HEK293 (cell line): ENCODE measurements around the gene SLC25A22.

Experiments
- GLI4 ChIP-seq: fragments of 450-650 bp; formaldehyde crosslinking; IDR thresholded peaks from 2 replicates; pipeline ENCODE4 v1.5.1; 2016; ENCODE audit warnings: missing biosample characterization, missing genetic modification characterization
- KLF16 ChIP-seq: fragments of 450-650 bp; formaldehyde crosslinking; IDR thresholded peaks from 2 replicates; pipeline ENCODE4 v1.5.1; 2017; ENCODE audit warnings: missing biosample characterization, missing genetic modification characterization
- KLF8 ChIP-seq: fragments of 450-650 bp; formaldehyde crosslinking; IDR thresholded peaks from 2 replicates; pipeline ENCODE4 v1.5.1; 2016; ENCODE audit warnings: missing biosample characterization, missing genetic modification characterization
- OSR2 ChIP-seq: fragments of 450-650 bp; formaldehyde crosslinking; IDR thresholded peaks from 2 replicates; pipeline ENCODE4 v1.5.1; 2016; ENCODE audit warnings: missing biosample characterization, missing genetic modification characterization
- ZFHX2 ChIP-seq: fragments of 450-650 bp; formaldehyde crosslinking; conservative IDR thresholded peaks from 2 replicates; pipeline ENCODE4 v1.5.1; 2016; ENCODE audit warnings: missing biosample characterization, missing genetic modification characterization
- ZFP41 ChIP-seq: fragments of 450-650 bp; formaldehyde crosslinking; IDR thresholded peaks from 2 replicates; pipeline ENCODE4 v1.5.1; 2016; ENCODE audit warnings: missing biosample characterization, missing genetic modification characterization, borderline replicate concordance
- ZNF138 ChIP-seq: fragments of 450-650 bp; formaldehyde crosslinking; IDR thresholded peaks from 2 replicates; pipeline ENCODE4 v1.5.1; 2016; ENCODE audit warnings: missing biosample characterization, missing genetic modification characterization, borderline replicate concordance
- ZNF19 ChIP-seq: fragments of 450-650 bp; formaldehyde crosslinking; IDR thresholded peaks from 2 replicates; pipeline ENCODE4; 2016; ENCODE audit warnings: missing biosample characterization, missing genetic modification characterization, low read depth
- ZNF211 ChIP-seq: fragments of 450-650 bp; formaldehyde crosslinking; IDR thresholded peaks from 2 replicates; pipeline ENCODE4 v1.5.1; 2016; ENCODE audit warnings: low read depth, missing biosample characterization, missing genetic modification characterization
- ZNF239 ChIP-seq: fragments of 450-650 bp; formaldehyde crosslinking; IDR thresholded peaks from 2 replicates; pipeline ENCODE4 v1.5.1; 2016; ENCODE audit warnings: missing biosample characterization, missing genetic modification characterization
- ZNF324 ChIP-seq: fragments of 450-650 bp; formaldehyde crosslinking; IDR thresholded peaks from 2 replicates; pipeline ENCODE4 v1.5.1; 2016; ENCODE audit warnings: missing biosample characterization, missing genetic modification characterization
- ZNF335 ChIP-seq: fragments of 450-650 bp; formaldehyde crosslinking; conservative IDR thresholded peaks from 2 replicates; pipeline ENCODE4 v1.5.1; 2016; ENCODE audit warnings: missing biosample characterization, missing genetic modification characterization
- ZNF366 ChIP-seq: fragments of 450-650 bp; formaldehyde crosslinking; conservative IDR thresholded peaks from 2 replicates; pipeline ENCODE4 v1.5.1; 2016; ENCODE audit warnings: missing biosample characterization, missing genetic modification characterization
- ZNF398 ChIP-seq: fragments of 450-650 bp; formaldehyde crosslinking; IDR thresholded peaks from 2 replicates; pipeline ENCODE4 v1.5.1; 2017; ENCODE audit warnings: missing biosample characterization, missing genetic modification characterization
- ZNF501 ChIP-seq: fragments of 450-650 bp; formaldehyde crosslinking; IDR thresholded peaks from 2 replicates; pipeline ENCODE4 v1.5.1; 2016; ENCODE audit warnings: missing biosample characterization, missing genetic modification characterization
- ZNF521 ChIP-seq: fragments of 450-650 bp; formaldehyde crosslinking; IDR thresholded peaks from 2 replicates; pipeline ENCODE4 v1.5.1; 2017; ENCODE audit warnings: missing biosample characterization, mild to moderate bottlenecking, missing genetic modification characterization
- ZNF529 ChIP-seq: fragments of 450-650 bp; formaldehyde crosslinking; IDR thresholded peaks from 2 replicates; pipeline ENCODE4 v1.5.1; 2017; ENCODE audit warnings: missing genetic modification characterization, missing biosample characterization; ENCODE audit not compliant: insufficient replicate concordance
- ZNF544 ChIP-seq: fragments of 450-650 bp; formaldehyde crosslinking; IDR thresholded peaks from 2 replicates; pipeline ENCODE4 v1.5.0; 2017; ENCODE audit warnings: missing biosample characterization, missing genetic modification characterization
- ZNF555 ChIP-seq: fragments of 450-650 bp; formaldehyde crosslinking; conservative IDR thresholded peaks from 2 replicates; pipeline ENCODE4 v1.5.1; 2017; ENCODE audit warnings: missing biosample characterization, mild to moderate bottlenecking, missing genetic modification characterization, inconsistent platforms
- ZNF600 ChIP-seq: fragments of 450-650 bp; formaldehyde crosslinking; IDR thresholded peaks from 2 replicates; pipeline ENCODE4 v1.5.1; 2016; ENCODE audit warnings: missing biosample characterization, missing genetic modification characterization
- ZNF654 ChIP-seq: fragments of 450-650 bp; formaldehyde crosslinking; IDR thresholded peaks from 2 replicates; pipeline ENCODE4 v1.5.1; 2016; ENCODE audit warnings: low read depth, missing biosample characterization, missing genetic modification characterization
- ZNF701 ChIP-seq: fragments of 450-650 bp; formaldehyde crosslinking; IDR thresholded peaks from 2 replicates; pipeline ENCODE4 v1.5.1; 2016; ENCODE audit warnings: missing biosample characterization, missing genetic modification characterization
- ZNF768 ChIP-seq: fragments of 450-650 bp; formaldehyde crosslinking; IDR thresholded peaks from 2 replicates; pipeline ENCODE4 v1.5.1; 2018; ENCODE audit warnings: missing biosample characterization, mild to moderate bottlenecking, missing genetic modification characterization
- ZNF837 ChIP-seq: fragments of 450-650 bp; formaldehyde crosslinking; IDR thresholded peaks from 2 replicates; pipeline ENCODE4 v1.5.1; 2016; ENCODE audit warnings: missing biosample characterization, missing genetic modification characterization
- ZSCAN23 ChIP-seq: fragments of 450-650 bp; formaldehyde crosslinking; IDR thresholded peaks from 2 replicates; pipeline ENCODE4 v1.5.1; 2016; ENCODE audit warnings: missing biosample characterization, missing genetic modification characterization
- ZXDB ChIP-seq: fragments of 450-650 bp; formaldehyde crosslinking; IDR thresholded peaks from 2 replicates; pipeline ENCODE4 v1.5.1; 2016; ENCODE audit warnings: missing biosample characterization, missing genetic modification characterization
- TF ChIP-seq, protein P1 (sequence below): fragments of 450-650 bp; formaldehyde crosslinking; IDR thresholded peaks from 2 replicates; pipeline ENCODE4 v1.5.1; 2016; ENCODE audit warnings: missing biosample characterization, missing genetic modification characterization
- TF ChIP-seq, protein P2 (sequence below): fragments of 450-650 bp; formaldehyde crosslinking; IDR thresholded peaks from 2 replicates; pipeline ENCODE4 v1.5.1; 2016; ENCODE audit warnings: missing biosample characterization, missing genetic modification characterization
- TF ChIP-seq, protein P3 (sequence below): fragments of 450-650 bp; IDR thresholded peaks from 2 replicates; pipeline ENCODE4 v1.5.1; 2018; ENCODE audit warnings: missing biosample characterization, missing genetic modification characterization
- TF ChIP-seq, protein P4 (sequence below): fragments of 450-650 bp; formaldehyde crosslinking; conservative IDR thresholded peaks from 2 replicates; pipeline ENCODE4 v1.5.1; 2016; ENCODE audit warnings: low read depth, missing biosample characterization, missing genetic modification characterization

SLC25A22 gene

GRCh38 chr11:797296-798092 is 587 bp downstream of the SLC25A22 start (continued):
- TF ChIP-seq ZNF501: peak; percentile 56; the same call in 1 of the 2 replicates
- peak; percentile 11; the same call in 1 of the 2 replicates for TF ChIP-seq KLF8 (tag by site-specific recombination)
- no peak for TF ChIP-seq ZNF529 (tag by site-specific recombination)
- peak; percentile 98 for TF ChIP-seq ZNF398 (tag by site-specific recombination)
- 0 out of 2 replicates have a peak, but pooled peaks have one; percentile 28 for TF ChIP-seq ZNF335
- peak; percentile 38 for TF ChIP-seq ZNF600 (tag by site-specific recombination)
- peak; percentile 51; the same call in 1 of the 2 replicates for TF ChIP-seq ZXDB
- TF ChIP-seq ZNF555: no peak
- peak; percentile 29 for TF ChIP-seq ZFHX2 (tag by site-specific recombination)
- no peak for TF ChIP-seq ZNF138 (tag by site-specific recombination)
- TF ChIP-seq GLI4: no peak
- TF ChIP-seq, protein P1, sequence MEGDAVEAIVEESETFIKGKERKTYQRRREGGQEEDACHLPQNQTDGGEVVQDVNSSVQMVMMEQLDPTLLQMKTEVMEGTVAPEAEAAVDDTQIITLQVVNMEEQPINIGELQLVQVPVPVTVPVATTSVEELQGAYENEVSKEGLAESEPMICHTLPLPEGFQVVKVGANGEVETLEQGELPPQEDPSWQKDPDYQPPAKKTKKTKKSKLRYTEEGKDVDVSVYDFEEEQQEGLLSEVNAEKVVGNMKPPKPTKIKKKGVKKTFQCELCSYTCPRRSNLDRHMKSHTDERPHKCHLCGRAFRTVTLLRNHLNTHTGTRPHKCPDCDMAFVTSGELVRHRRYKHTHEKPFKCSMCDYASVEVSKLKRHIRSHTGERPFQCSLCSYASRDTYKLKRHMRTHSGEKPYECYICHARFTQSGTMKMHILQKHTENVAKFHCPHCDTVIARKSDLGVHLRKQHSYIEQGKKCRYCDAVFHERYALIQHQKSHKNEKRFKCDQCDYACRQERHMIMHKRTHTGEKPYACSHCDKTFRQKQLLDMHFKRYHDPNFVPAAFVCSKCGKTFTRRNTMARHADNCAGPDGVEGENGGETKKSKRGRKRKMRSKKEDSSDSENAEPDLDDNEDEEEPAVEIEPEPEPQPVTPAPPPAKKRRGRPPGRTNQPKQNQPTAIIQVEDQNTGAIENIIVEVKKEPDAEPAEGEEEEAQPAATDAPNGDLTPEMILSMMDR (tag by site-specific recombination): no peak
- TF ChIP-seq, protein P2, sequence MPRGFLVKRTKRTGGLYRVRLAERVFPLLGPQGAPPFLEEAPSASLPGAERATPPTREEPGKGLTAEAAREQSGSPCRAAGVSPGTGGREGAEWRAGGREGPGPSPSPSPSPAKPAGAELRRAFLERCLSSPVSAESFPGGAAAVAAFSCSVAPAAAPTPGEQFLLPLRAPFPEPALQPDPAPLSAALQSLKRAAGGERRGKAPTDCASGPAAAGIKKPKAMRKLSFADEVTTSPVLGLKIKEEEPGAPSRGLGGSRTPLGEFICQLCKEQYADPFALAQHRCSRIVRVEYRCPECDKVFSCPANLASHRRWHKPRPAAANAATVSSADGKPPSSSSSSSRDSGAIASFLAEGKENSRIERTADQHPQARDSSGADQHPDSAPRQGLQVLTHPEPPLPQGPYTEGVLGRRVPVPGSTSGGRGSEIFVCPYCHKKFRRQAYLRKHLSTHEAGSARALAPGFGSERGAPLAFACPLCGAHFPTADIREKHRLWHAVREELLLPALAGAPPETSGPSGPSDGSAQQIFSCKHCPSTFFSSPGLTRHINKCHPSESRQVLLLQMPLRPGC (tag by site-specific recombination): no peak
- TF ChIP-seq, protein P3, sequence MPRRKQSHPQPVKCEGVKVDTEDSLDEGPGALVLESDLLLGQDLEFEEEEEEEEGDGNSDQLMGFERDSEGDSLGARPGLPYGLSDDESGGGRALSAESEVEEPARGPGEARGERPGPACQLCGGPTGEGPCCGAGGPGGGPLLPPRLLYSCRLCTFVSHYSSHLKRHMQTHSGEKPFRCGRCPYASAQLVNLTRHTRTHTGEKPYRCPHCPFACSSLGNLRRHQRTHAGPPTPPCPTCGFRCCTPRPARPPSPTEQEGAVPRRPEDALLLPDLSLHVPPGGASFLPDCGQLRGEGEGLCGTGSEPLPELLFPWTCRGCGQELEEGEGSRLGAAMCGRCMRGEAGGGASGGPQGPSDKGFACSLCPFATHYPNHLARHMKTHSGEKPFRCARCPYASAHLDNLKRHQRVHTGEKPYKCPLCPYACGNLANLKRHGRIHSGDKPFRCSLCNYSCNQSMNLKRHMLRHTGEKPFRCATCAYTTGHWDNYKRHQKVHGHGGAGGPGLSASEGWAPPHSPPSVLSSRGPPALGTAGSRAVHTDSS: no peak
- no peak for TF ChIP-seq ZSCAN23 (tag by site-specific recombination)
- no peak for TF ChIP-seq ZNF521 (tag by site-specific recombination)
- TF ChIP-seq ZNF768 (tag by site-specific recombination): no peak
- TF ChIP-seq ZNF544 (tag by site-specific recombination): no peak
- TF ChIP-seq ZNF211 (tag by site-specific recombination): no peak
- no peak for TF ChIP-seq ZNF654 (tag by site-specific recombination)
- TF ChIP-seq, protein P4, sequence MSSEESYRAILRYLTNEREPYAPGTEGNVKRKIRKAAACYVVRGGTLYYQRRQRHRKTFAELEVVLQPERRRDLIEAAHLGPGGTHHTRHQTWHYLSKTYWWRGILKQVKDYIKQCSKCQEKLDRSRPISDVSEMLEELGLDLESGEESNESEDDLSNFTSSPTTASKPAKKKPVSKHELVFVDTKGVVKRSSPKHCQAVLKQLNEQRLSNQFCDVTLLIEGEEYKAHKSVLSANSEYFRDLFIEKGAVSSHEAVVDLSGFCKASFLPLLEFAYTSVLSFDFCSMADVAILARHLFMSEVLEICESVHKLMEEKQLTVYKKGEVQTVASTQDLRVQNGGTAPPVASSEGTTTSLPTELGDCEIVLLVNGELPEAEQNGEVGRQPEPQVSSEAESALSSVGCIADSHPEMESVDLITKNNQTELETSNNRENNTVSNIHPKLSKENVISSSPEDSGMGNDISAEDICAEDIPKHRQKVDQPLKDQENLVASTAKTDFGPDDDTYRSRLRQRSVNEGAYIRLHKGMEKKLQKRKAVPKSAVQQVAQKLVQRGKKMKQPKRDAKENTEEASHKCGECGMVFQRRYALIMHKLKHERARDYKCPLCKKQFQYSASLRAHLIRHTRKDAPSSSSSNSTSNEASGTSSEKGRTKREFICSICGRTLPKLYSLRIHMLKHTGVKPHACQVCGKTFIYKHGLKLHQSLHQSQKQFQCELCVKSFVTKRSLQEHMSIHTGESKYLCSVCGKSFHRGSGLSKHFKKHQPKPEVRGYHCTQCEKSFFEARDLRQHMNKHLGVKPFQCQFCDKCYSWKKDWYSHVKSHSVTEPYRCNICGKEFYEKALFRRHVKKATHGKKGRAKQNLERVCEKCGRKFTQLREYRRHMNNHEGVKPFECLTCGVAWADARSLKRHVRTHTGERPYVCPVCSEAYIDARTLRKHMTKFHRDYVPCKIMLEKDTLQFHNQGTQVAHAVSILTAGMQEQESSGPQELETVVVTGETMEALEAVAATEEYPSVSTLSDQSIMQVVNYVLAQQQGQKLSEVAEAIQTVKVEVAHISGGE (tag by site-specific recombination): 0 out of 2 replicates have a peak, but pooled peaks have one; percentile 35
- no peak for TF ChIP-seq ZNF19 (tag by site-specific recombination)
- TF ChIP-seq ZNF366 (tag by site-specific recombination): no peak
- no peak for TF ChIP-seq ZNF324 (tag by site-specific recombination)
- TF ChIP-seq ZNF701 (tag by site-specific recombination): no peak
- TF ChIP-seq ZNF239 (tag by site-specific recombination): no peak
- TF ChIP-seq ZFP41: no peak
- peak; percentile 93 for TF ChIP-seq ZNF837 (tag by site-specific recombination)
- TF ChIP-seq OSR2 (tag by site-specific recombination): peak; percentile 68
- 0 out of 2 replicates have a peak, but pooled peaks have one; percentile 25 for TF ChIP-seq KLF16 (tag by site-specific recombination)
